Measurements from ENCODE around the gene CAMTA1.
A peak's percentile ranks its signal among the peaks of the same experiment; 100 is the strongest.

CAMTA1 gene

DNA sequence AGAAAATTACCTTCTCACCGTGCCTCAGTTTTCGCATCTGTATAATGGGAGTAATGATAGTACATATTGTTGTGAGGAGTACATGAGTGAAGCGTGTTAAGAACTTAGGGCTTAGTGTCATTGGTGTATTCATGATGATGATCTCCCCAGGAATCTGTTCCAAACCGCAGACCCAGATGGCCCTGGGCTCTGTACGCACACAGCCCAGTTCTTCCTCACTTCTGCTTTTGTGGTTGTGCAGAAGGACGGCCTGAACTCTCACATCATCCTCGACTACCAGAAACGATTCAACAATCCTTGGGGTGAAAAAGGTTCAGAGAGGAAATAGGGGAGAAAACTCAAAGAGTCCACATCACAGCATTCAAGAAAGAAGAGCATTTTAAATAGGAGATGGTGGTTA, 323.0 kb downstream of the CAMTA1 start:
- TF ChIP-seq CTCF (IDR thresholded peaks at IDR 0.05; ENCODE audit: insufficient read depth, low read depth, low read length, missing control alignments): no peak
- peak; percentile 11 for DNase-seq (ENCODE audit: low read depth)
- no peak overlapping the region for H3K4me3 ChIP-seq (ENCODE audit: low read length)

- TF ChIP-seq CTCF (IDR thresholded peaks at IDR 0.05; ENCODE audit: insufficient read depth, low read depth, low read length, missing control alignments): no peak
- DNase-seq (ENCODE audit: low read depth): peak; percentile 75
- H3K4me3 ChIP-seq (ENCODE audit: low read length): no peak overlapping the region
Observed at GRCh38 chr1:7109901-7110300, 324.6 kb downstream of the CAMTA1 start.

DNA sequence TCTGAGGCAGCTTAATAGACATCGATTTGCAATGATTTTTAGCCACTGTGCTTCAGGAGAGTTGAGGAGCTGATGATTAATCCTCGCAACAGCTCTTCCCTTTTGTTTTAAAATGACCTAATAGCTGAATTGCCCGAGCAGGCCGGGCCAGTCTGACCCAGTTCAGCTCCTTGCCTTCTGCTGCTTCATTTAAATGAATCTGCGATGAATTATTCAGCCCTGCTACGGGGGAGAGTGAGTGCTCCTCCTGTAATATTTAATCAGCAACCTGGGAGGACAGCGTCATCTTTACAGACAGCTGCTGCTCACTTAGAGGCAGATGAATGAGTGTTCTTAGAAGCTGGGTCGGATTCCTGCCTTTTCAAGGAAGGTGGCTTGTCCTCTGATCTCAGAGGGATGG, 325.1 kb downstream of the CAMTA1 start:
- DNase-seq (ENCODE audit: low read depth): peak; percentile 87
- no peak overlapping the region for H3K4me3 ChIP-seq (ENCODE audit: low read length)
- no peak for TF ChIP-seq CTCF (IDR thresholded peaks at IDR 0.05; ENCODE audit: insufficient read depth, low read depth, low read length, missing control alignments)

- no peak for DNase-seq (ENCODE audit: low read depth)
- no peak for TF ChIP-seq CTCF (IDR thresholded peaks at IDR 0.05; ENCODE audit: insufficient read depth, low read depth, low read length, missing control alignments)
- H3K4me3 ChIP-seq (ENCODE audit: low read length): no peak overlapping the region
Observed at GRCh38 chr1:7111853-7112252, 326.6 kb downstream of the CAMTA1 start.

DNA sequence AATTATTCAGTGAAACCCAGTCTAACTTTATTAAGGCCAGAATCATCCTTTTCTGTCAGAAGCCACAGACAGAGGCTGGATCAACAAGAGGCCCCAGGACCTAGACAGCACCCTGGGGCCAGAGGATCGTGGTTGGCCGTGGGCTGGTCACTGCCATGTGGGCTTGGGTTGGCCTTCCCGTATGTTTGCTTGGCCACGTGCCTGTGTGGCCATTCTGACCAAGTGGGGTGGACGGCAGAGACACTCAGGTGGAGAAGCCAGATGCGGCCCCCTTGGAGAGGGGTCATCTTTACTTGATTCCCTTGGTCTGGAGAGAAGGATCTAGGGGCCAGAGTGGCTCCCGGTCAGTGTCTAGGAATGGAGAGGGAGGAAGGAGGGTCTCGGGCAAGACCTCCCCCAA, 327.9 kb downstream of the CAMTA1 start:
- H3K4me3 ChIP-seq (ENCODE audit: low read length): no peak overlapping the region
- TF ChIP-seq CTCF (IDR thresholded peaks at IDR 0.05; ENCODE audit: insufficient read depth, low read depth, low read length, missing control alignments): no peak
- no peak for DNase-seq (ENCODE audit: low read depth)

- no peak for DNase-seq (ENCODE audit: low read depth)
- no peak overlapping the region for H3K4me3 ChIP-seq (ENCODE audit: low read length)
- no peak for TF ChIP-seq CTCF (IDR thresholded peaks at IDR 0.05; ENCODE audit: insufficient read depth, low read depth, low read length, missing control alignments)
Observed at GRCh38 chr1:7113822-7114221, 328.6 kb downstream of the CAMTA1 start.

DNA sequence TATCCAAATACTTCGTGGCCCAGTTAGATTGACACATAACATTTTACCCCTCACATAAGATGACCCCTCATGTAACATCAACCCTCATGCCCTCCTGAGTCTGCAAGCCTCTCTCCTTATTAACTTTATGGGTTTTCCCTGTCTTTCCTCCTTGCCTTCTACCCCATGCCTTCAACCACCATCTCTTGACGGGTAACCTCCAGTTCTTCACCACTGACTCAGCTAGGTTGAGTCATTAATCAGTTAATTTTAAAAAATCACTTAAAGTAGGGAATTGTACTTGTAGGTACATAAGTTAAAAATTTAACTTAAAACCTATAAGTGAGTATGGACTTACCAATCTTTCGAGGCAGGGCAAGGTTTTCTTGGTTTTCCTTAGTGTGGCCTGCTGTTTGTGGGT, 330.7 kb downstream of the CAMTA1 start:
- no peak for TF ChIP-seq CTCF (IDR thresholded peaks at IDR 0.05; ENCODE audit: insufficient read depth, low read depth, low read length, missing control alignments)
- H3K4me3 ChIP-seq (ENCODE audit: low read length): no peak overlapping the region
- peak; percentile 14 for DNase-seq (ENCODE audit: low read depth)

Measured in epithelial cell of esophagus (primary cell).